Activated naive CD4-positive, alpha-beta T cell treated with anti-CD3 and anti-CD28 coated beads, Interleukin-2, amount 50 U/mL, for 72 hours (primary cell): ENCODE measurements around the gene PAGE5. TPM values are rescaled to one million over a fixed set of nuclear protein-coding genes. Genes with fewer than 3 reads are reported as not detected.

ENCODE experiments used
- ATAC-seq, 2 donors: fragments of 150-1000 bp; cut with Tn5 transposase; 2 replicates each; pipeline ENCODE4 v1.10.0; 2021; ENCODE audit warnings: mild to moderate bottlenecking in 2 of 2, moderate library complexity in 2 of 2
- DNase-seq, 2 donors: peaks; one replicate each; pipeline ENCODE4 v3.0.0; 2021 to 2022; ENCODE audit warnings: low spot score in 2 of 2
- H3K27ac Mint-ChIP-seq, 2 donors: one replicate each; pipeline ENCODE4 v1.8.0; 2022; ENCODE audit warnings: mild to moderate bottlenecking in 2 of 2, mixed read lengths in 2 of 2
- H3K36me3 Mint-ChIP-seq, 2 donors: one replicate each; pipeline ENCODE4 v1.8.0; 2022; ENCODE audit warnings: mixed read lengths in 2 of 2
- H3K9me3 Mint-ChIP-seq, 2 donors: one replicate each; pipeline ENCODE4 v1.8.0; 2022; ENCODE audit warnings: mixed read lengths in 2 of 2
- total RNA-seq, 2 donors: library from RNA; stranded (reverse); gene quantifications; one replicate each; pipeline ENCODE4 v1.2.3, GENCODE V29; 2022

The PAGE5 gene
- not detected for total RNA-seq

DNA sequence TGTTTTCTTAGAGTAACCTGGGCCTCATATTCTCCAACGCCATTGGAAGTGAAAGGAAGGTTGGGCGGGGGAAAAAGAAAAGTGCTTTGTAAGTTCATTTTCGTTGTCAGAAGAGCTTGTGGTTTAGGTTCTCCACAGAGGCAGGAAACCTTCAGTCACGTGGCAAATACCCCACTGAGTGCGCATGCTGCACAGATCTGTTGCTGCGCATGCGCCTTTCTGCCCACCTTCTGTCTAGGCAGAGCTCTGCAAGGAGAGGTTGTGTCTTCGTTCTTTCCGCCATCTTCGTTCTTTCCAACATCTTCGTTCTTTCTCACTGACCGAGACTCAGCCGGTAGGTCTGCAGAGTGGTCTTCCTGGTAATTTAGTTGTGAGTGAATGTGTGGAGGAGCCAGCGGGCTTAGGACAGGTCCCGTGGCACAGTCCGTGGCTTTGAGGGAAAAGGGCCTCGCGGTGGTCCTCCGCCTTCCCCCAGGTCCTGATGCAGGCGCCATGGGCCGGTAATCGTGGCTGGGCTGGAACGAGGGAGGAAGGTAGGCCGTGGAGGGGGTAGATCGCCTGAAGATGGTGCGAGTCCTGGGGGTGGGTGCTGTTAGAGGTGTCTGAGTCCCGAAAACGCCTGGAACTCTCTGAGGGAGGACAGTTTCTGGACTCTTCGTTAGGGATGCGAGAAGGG is at the start of gene PAGE5:
TSS of gene PAGE5 (plus strand) at position 228 of the 676 bp plus-strand sequence. CDS start 1,037 bp downstream, outside the sequence.
- Mint-ChIP-seq H3K9me3 (no peaks in the 10 kb centered on the region), H3K36me3 (no peaks in the 10 kb centered on the region), H3K27ac (no peak within 1 kb of the TSS)
- ATAC-seq (no peak), DNase-seq (no peak)

DNA sequence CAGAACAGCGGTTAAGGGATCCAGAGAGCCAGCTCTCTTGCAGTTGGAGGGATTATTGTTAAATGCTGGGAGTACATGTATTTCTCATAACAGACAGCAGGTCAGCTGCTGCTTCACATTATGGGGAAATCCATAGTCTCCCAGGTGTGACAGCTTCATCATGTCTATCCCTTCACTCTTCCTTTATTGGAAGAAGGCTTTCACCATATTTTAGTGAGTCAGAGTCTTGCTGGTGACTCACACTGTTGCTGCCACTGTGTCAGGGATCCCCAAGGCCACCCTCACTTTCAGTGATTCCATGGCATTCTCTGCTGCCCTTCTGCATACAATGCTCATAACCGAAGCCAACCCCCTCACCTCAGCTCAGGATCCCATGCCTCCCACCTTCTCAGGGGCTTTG is 32.9 kb upstream of the PAGE5 start:
- H3K27ac Mint-ChIP-seq: no peak overlapping the region
- no peak for DNase-seq
- H3K36me3 Mint-ChIP-seq: no peaks in the 10 kb centered on the region

DNA sequence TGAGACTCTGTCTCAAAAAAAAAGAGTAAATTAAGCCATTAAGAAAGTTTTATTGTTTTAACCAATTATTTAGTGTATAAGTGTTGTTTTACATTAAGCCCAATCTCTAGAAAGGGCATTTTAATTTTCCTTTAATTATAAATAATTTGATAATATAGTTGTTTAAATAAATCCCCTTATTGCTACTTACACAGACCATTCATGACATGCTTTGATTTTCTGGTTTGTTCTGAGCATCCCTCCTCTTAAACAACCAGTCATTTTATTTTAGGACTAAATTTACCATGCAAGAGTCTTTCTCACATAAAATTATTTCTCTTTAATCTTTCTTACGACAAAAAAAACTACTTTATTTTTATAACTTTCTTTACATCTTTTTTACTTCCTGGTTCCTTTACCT is 23.5 kb upstream of the PAGE5 start:
- H3K9me3 Mint-ChIP-seq: peaks cover 3 to 5% of the 10 kb centered on the region in 2 donors
- H3K36me3 Mint-ChIP-seq: no peaks in the 10 kb centered on the region
- H3K27ac Mint-ChIP-seq: no peak overlapping the region
- ATAC-seq (no peak), DNase-seq (no peak)

More for the DNA sequence above, 32.9 kb upstream of the PAGE5 start:
- peak in 1 of 2 donors; percentile 70 for ATAC-seq
- no peaks in the 10 kb centered on the region for H3K9me3 Mint-ChIP-seq

- H3K36me3 Mint-ChIP-seq: no peaks in the 10 kb centered on the region
- no peak for DNase-seq
- no peaks in the 10 kb centered on the region for H3K9me3 Mint-ChIP-seq
- no peak for ATAC-seq
- H3K27ac Mint-ChIP-seq: no peak overlapping the region
Measured at GRCh38 chrX:55201930-55202579, 18.1 kb upstream of the PAGE5 start.

DNA sequence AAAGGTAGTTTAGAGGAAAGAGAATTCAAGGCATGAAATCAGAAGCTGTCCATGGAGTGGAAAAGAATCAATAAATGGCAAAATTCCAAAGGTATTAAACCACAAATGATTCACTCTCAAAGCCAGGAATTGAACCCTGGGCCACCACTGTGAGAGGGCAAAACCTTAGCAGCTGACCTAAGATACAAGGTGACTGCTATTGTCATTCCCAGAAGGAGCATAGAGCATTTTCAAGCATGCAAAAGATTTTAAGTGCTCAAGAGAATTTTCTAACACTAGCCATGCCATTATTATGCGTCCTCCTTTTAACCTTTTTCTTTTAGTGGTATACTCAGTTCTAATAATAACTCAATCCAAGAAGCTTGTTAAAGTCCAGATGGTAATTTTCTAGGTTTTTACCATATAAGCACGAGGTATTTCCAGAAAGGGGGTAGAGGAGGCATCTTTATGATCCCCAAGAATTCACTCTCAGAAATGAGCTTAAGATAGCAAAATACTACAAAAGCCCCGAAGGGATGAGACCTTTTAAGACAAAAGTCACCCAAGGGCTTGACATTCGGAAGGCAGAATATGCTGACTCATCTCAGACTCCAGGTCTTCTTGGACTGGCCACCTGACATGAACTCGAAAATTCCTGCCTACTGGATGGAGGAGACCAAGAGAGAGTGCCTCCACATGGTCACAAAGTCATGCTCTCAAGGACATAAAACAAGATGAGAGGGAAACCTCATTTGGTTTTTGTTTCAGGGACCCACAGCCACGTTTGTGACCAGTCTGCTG is 13.8 kb upstream of the PAGE5 start:
- Mint-ChIP-seq H3K36me3 (no peaks in the 10 kb centered on the region), H3K9me3 (no peaks in the 10 kb centered on the region), H3K27ac (no peak overlapping the region)
- DNase-seq (no peak), ATAC-seq (no peak)

DNA sequence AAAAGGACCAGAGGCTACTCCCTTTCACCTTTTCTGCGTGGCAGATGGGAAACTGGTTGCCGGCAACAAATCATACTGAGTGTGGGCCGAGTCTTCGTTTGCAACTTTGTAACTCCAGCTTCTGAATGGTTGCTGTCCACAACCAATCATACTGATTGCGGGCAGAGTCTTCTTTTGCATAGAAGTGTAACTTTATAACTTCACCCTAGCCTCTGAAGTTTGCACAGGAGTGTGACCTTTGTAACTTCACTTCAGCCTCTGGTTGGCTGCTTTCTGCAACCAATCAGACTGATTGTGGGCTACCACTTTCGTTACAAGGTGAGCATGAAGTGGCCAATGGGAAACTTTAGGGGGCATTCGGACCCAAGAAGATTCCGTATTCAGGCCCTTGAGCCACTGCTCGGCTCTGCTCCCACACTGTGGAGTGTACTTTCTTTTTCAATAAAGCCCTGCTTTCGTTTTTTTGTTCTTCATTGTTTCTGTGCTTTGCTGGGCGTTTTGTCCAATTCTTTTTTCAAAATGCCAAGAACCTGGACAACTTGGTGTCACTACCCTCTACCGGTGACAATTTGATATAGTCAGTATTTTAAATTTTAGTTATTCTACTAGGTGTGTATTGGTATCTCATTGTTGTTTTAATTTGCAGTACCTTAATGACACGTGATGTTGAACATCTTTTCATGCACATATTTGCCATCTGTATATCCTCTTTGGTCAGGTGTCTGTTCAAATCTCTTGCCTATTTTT is 9.0 kb upstream of the PAGE5 start:
- Mint-ChIP-seq H3K9me3 (no peaks in the 10 kb centered on the region), H3K27ac (peak overlapping the region in 1 of 2 donors; percentile 68), H3K36me3 (no peaks in the 10 kb centered on the region)
- no peak for DNase-seq
- ATAC-seq: no peak

GRCh38 chrX:55213381-55213780 is 6.8 kb upstream of the PAGE5 start:
- no peaks in the 10 kb centered on the region for H3K9me3 Mint-ChIP-seq
- no peaks in the 10 kb centered on the region for H3K36me3 Mint-ChIP-seq

GRCh38 chrX:55240788-55241340 is 20.7 kb downstream of the PAGE5 start:
- DNase-seq: no peak
- ATAC-seq: no peak
- Mint-ChIP-seq H3K36me3 (peaks cover 0 to 7% of the 10 kb centered on the region in 2 donors), H3K27ac (no peak overlapping the region), H3K9me3 (no peaks in the 10 kb centered on the region)

More at GRCh38 chrX:55213381-55213780, 6.8 kb upstream of the PAGE5 start:
- DNase-seq: no peak
- no peak for ATAC-seq
- H3K27ac Mint-ChIP-seq: no peak overlapping the region

GRCh38 chrX:55253528-55253927 is 33.4 kb downstream of the PAGE5 start:
- DNase-seq (no peak), ATAC-seq (no peak)
- Mint-ChIP-seq H3K36me3 (no peaks in the 10 kb centered on the region), H3K27ac (no peak overlapping the region), H3K9me3 (no peaks in the 10 kb centered on the region)

DNA sequence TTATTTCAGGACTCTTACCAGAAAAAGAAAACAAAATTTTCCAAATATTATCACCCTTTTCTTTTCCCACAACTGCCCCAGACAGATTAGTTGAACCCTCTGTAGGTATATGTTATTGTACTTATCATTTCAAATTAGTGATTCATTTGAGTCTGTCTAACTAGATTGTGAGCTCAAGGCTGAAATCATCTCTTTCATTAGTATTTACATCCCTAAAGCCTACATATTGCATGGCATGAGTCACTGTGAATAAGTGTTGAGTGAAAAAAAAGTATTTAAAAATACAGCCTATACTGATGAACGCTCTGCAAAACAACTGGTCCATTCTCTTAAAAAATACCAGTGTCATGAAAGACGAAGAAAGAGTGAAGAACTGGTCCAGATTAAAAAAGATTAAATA is 40.7 kb downstream of the PAGE5 start:
- DNase-seq (no peak), ATAC-seq (no peak)
- Mint-ChIP-seq H3K36me3 (no peaks in the 10 kb centered on the region), H3K27ac (no peak overlapping the region), H3K9me3 (no peaks in the 10 kb centered on the region)

- no peaks in the 10 kb centered on the region for H3K9me3 Mint-ChIP-seq
- H3K27ac Mint-ChIP-seq: no peak within 1 kb of the TSS
- ATAC-seq (no peak), DNase-seq (no peak)
- H3K36me3 Mint-ChIP-seq: no peaks in the 10 kb centered on the region
Measured at GRCh38 chrX:55264816-55265215, 44.7 kb downstream of the PAGE5 start, which contains the start of gene PAGE3. Gene PAGE3 (minus strand): TSS chrX:55264916. CDS start chrX:55263903, 1,013 bp downstream.

Other genes starting within 250 kb of the PAGE5 start
- under 1 TPM; 0.27 to 0.99 TPM for gene PFKFB1, start 226.2 kb upstream of the PAGE5 start, total RNA-seq
- gene APEX2, start 220.0 kb upstream of the PAGE5 start, total RNA-seq: 10 to 100 TPM; 34.6 to 40.0 TPM
- gene ALAS2, start 189.4 kb upstream of the PAGE5 start, total RNA-seq: not detected
- gene PAGE2B, start 145.3 kb upstream of the PAGE5 start, total RNA-seq: 1 to 10 TPM; 1.3 to 1.6 TPM
- under 1 TPM in 1 of 2 donors, not detected in 1; 0.73 TPM for gene PAGE2, start 131.3 kb upstream of the PAGE5 start, total RNA-seq
- not detected for gene PAGE3, start 44.6 kb downstream of the PAGE5 start, total RNA-seq
- gene MAGEH1, start 231.8 kb downstream of the PAGE5 start, total RNA-seq: 10 to 100 TPM; 18.1 to 24.3 TPM